Fibroblast of skin of left biceps (primary cell): ENCODE data around the gene GABRD.

Source experiments
- DNase-seq, 2 experiments: peaks; one replicate each; pipeline ENCODE4 v3.0.0-alpha.2; 2013; ENCODE audit warnings: low read depth in 2 of 2

The GABRD gene

DNA sequence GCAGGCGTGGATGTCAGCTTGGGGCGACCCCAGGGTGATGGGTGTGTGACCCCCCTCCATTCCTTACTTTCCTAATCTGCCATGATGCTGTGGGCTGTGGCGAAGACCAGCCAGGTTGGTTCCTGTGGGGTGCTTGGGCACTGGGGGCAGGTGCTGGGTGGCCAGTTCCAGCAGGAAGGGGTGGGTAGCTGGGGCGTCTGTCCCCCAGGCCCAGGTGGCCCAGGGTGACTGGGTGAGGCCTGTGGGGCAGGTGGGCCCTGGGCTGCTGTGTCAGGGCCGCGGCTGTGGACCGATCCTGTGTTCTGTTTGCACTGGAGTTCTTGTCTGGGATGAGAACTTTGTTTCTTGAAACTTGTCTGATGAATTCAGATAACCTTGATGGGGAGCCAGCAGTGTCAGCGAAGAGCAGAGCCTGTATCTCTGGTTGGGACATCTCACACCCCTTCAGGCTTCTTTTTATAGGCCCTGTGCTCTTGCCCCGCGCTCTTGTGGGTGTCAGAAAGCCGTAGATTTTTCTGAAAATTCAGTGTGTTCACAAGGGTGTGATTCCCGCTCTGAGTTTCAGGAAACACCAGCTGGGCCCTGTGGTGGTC lies 34.7 kb downstream of the GABRD start:
- DNase-seq, result no peak

DNA sequence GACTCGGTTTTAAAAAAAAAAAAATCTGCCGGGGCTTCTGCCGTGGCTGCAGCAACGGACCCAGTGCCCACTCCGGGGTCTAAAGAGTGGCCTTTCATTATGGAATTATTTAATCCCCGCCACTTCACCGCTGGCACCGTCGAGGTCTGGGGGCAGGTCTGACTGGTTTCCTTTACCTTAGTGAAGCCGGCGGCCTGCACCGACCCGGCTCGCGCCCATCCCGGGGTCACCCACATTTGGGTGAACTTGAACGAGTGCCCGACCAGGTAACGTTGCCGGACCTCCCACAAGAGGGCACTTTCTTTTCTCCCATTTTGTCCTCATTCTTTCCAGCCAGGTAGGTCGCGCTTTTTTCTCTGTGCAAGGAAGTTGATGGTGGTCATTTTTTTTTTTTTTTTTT lies 35.4 kb downstream of the GABRD start:
- DNase-seq, result no peak

DNA sequence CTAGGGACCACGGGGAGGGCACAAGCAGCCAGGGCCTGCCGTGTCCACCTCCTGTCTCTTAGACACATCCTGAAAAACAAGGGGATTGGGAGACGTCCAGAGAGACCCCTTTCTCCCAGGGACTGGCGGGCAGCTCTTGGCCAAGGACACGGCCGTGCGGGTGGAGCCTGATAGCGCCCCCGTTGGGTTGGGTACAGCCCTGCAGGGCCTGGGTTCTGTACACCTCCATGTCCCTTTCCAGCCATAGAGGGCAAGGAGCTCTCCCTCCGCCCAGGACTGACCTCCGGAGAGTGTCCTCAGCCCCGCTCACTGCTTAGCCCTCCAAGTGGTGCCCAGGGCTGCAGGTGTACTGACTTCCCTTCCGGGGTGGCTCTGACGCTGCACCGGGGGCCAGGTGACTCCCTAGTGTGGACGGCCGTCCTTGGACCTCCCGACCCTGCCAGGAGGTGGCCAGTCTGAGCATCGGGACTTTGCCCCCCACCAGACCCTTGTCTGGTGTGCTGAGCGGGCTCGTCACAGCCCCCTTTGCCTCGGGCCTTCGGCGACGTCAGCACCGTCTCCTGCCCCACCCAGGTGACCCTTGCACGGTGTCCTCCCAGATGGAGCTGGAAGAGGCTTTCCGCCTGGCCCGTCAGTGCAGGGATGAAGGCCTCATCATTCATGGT lies 36.9 kb downstream of the GABRD start:
- DNase-seq, result no peak

DNA sequence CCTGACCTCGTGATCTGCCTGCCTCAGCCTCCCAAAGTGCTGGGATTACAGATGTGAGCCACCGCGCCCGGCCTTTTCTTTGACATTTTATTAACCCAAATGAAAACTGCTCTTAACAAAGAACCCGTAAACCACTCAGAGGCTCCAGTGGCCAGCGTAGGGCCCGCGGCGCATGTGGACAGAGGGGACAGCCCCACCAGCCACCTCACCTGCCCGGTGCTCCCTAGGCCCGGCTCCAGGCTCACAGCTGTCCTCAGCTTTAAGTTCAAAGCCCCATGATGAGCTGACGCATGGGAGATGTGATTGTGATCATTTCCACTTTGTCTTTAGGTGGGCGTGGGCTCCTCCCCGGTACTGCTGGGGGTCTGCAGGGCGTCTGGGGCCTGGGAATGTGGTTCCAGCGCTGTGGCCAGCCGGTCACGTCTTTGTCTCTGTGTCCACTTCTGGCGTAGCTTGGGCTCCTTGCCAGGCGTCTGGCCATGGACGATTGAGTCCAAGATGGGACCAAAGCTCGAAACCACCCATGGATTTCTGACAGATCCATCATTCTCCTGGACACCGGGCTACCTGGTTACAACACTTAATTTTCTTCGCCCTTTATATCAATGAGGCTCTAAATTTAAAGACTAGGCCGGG lies 37.9 kb downstream of the GABRD start:
- DNase-seq, result no peak

DNA sequence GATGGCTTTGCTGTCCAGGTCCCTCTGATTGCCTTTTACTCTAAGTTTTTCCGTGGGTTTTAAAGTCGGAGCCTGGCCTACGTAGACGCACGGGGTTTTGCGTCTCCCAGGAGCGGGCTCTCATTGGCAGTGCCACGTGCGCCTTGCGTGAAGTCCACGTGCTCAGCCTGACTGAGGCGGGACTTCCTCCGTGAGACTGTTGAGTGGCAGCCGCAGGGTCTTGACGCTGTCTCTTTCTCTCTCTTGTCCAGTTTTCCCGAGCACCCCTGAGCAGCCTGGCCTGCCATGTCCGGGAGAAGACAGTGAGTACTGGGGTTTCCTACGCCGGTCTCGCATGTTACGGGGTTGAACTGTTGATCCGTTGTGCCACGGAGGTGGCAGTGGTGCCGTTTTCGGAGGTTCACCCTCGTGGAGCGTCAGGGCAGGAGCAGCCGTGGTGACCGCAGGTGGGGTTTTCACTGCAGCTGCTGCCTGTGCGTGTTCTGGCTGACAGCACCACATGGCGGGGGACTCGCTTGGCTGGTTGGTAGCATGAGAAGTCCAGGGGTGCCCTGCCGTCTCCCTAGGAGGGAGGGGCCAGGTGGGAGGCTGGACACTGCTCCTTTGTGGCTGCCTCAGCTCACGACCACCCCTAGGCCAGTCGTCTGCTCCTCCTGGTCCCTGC lies 40.3 kb downstream of the GABRD start:
- no peak for DNase-seq

DNA sequence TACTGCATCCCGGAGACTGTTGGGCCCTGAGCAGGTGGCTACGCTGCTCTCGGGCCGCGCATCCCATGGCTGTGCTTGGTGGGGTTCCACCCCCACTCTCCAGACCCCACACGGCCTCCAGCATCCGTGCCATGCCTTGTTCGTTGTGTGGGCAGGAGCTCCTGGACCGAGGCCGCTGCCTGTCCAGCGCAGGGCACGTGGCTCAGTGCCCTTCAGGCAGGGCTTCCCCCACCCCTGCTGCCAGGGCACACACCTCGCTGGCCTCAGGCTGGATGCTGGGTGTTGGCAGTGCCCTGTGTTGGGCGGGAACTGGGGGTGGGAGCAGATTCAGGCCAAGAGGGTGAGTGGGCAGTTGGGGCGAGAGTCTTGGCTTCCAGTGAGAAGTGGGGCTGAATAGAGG lies 40.9 kb downstream of the GABRD start:
- DNase-seq, result no peak

DNA sequence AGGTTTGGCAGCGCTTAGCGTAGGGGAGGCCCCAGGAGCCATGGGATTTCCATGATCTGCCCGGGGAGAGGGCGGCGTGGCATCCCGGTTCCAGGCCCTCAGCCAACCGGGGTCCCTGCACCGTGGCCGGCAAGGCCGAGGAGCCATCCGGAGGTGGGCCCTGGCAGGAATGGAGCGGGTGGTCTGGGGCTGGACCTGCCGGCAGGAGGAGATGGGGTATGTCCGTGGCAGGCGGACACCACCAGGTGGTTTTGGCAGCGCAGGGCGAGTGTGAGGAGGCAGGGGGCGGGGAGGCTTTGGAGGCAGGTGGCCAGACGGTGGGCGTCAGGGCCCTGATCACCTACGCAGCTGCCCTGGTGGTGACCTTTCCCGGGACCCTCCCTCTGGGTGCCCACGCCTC lies 41.4 kb downstream of the GABRD start:
- DNase-seq, result no peak

DNA sequence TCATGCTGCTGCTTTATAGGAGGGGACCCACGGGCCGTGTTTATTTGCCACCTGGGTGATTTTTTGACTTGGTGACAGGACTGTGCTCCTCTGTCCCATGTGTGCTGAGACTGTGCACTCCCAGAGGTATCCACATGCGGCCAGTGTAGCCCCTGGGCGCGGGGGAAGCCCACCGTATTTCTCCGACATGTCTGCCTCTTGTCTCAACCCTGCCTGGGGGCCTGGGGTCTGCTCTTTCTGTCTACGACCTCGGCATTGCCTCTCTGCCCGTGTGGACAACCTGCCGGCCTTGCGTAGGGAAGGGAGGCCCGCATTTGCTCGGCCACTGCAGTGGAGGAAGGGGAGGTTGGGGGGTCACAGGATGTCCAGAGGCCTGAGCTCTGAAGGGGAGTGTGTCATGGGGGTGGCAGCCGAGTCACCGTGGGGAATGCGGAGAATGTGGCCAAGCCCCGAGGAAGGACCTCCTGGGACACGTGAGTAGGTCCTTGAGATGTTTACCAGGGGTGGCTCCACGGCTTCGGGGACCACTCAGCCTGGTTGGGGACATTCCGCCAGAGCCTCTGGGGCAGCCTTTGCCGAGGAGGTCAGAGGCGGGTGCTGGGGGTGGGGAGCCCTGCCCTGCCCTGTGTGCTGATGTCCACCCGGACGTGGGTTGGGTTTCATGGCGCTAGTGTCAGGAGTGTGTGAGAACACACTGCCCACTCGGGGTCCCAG lies 42.1 kb downstream of the GABRD start:
- DNase-seq, result no peak

DNA sequence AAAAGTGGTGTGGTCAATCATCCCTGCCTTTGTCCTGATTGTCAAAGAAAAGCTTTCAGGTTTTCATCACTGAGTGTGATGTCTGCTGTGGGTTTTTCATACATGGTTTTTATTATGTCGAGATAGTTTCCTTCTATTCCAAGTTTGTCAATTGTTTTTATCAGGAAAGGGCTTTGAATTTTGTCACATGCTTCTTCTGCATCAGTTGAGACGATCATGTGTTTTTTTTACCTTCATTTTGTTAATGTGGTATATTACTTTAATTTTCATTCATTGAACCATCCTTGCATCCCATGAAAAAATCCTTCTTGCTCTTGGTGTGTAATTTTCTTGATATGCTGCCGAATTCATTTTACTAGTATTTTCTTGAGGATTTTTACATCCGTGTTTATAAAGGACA lies 46.6 kb downstream of the GABRD start:
- DNase-seq, result no peak

DNA sequence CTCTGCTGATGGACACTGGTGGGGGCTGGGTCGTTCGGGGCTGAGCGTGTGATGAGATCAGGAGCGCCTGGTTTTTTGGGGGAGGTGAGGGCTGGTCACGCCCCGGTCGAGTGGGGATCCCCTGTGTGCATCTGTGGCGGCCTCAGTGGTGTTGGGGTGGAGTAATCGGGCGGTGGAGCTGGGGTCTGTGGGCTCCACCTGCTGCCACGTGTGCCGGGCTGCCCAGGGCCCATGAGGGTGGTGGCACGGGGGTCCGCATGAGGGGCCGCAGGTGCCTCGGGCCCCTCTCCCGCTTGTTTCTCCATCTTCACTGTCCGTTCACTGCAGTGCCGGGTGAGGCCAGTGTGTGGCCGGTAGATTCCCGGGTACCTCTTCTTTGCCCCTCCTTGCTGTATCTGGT lies 48.2 kb downstream of the GABRD start:
- no peak for DNase-seq

DNA sequence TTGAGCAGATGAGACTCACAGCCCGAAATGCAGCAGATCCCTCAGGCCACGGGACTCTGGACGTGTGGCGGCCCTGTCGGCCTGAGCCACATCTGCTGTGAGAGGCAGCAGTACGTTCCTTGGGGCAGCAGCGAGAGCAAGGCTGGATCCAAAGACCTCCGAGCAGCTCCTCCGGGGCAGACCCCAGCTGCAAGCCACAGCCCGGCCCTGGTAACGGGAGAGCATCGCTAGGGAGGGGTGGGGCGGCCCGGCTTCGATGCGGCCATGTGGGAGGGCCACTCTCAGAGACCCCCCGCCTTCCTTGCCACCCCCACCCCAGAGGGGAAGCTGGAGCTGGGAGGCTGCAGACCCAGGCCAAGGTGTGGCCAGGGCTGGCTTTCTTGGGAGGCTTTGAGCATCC lies 48.8 kb downstream of the GABRD start:
- no peak for DNase-seq

DNA sequence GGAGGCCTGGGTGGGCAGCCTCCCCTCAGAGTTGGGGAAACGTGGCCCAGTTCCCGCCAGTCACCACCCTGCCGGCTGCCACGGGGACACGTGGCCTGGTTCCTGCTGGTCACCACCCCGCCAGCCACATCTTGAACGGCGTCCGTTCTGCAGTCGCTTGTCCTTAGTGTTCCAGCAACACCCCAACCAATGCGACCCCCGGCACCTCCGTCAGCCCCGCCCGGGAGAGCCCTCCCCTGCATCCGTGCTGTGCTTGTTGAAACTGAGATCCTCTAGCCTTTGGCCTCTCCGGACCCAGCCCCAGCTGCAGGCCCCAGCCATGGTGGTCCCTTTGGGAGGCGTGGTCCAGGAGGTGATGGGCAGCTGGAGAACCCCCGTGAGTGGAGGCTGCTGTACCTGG lies 49.8 kb downstream of the GABRD start:
- DNase-seq, result no peak

DNA sequence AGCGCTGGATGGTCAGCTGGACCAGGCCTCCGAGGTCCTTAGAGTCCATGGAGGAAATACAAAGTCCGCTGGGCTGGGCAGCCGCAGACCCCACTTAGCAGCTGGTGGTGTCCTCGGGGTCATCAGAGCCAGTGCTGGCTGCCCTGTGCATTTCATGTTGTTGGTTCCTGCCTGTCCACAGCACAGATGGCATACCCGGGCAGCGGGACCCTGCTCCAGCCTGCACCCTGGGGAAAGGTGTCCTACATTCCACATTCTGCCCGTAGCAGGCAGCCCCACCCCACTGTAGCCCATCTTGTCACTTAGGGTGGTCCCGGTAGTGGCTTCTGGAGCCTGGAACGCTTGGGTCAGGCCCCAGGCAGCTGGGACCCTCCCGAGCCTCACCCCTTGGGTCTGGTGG lies 50.9 kb downstream of the GABRD start:
- DNase-seq, result no peak

DNA sequence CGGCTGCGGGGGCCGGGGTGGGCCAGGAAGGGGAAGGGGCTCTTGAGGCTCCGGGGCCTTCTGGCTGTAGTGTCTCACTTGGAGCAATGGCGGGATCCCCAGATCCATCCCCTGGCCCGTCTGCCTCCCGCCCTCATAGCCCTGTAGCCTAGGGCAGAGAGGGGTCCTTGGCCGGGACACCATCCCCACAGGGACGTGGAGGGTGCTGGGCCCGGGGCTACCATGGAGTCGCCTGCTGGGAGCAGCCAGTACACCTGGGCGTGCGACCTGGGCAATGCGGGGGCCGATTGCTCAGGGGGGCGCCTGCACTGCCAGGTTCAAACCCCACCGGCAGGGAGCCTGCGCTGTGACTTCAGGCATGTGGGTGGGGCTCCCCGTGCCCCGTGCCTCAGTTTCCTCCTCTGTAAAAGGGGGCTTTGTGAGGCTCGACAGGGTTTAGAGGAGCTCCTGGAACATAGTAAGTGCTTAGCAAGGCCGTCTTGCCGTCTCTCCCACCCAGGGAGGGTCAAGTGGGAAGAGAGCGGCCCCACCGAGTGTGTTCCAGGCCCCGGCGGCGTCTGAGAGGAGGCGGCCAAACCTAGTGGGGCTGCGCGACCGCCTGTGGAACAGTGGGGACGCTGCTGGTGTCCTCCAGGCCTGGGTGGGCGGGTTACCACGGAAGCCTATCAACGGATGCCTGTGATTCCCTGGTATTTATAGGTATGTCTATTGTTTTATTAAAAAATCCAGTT lies 51.8 kb downstream of the GABRD start:
- DNase-seq, result no peak

DNA sequence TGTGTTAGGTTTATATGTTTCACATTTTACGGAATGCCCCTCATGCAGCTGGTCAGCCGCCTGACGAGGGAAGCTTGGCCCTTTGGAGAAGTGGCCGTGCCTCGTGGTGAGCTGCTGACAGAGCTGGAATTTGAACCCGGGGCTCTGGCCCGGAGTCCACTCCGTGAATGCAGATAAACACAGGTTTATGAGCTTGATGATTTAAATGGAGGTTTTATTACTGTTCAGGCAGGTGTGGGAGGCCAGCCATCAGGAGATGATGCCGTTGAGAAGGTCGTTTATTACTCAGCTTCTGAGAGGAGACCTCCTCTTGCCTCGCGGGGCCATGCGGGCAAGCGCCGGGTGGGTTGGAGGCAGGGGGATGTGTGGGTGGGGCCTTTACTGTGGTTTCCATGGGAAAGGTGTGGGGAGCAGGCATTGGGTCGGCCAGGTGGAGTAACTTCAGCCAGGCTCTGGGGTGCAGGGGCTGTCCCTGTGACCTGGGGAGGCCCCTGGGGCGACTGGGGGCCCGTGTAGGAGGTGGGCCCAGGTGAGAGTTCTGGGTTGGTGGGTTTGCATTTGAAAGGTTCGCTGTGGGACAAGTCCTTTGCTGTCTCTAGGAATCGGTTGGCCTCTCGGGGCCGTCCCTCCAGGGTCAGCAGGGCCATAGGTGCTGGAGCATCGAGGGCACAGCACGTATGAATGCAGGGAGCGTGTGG lies 53.1 kb downstream of the GABRD start:
- DNase-seq, result no peak

DNA sequence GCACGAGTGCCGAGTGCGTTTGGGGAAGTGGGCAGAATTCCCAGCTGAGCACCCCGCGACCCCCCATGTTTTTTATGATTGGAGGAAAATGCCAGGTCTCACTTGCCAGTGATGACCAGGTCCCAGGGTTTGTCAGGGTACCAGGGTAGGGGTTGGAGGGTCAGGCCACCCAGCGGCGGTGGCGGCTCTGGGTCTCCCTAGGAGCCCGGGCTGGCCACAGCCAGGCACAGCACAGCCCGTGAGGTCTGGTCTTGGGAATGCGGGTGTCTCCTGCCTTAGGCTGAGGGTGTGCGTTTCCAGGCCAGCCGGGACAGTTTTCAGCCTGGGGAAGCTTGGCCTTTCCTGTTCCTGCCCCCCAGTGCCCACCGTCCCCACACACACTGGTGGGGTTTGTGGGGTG lies 53.7 kb downstream of the GABRD start:
- no peak for DNase-seq

DNA sequence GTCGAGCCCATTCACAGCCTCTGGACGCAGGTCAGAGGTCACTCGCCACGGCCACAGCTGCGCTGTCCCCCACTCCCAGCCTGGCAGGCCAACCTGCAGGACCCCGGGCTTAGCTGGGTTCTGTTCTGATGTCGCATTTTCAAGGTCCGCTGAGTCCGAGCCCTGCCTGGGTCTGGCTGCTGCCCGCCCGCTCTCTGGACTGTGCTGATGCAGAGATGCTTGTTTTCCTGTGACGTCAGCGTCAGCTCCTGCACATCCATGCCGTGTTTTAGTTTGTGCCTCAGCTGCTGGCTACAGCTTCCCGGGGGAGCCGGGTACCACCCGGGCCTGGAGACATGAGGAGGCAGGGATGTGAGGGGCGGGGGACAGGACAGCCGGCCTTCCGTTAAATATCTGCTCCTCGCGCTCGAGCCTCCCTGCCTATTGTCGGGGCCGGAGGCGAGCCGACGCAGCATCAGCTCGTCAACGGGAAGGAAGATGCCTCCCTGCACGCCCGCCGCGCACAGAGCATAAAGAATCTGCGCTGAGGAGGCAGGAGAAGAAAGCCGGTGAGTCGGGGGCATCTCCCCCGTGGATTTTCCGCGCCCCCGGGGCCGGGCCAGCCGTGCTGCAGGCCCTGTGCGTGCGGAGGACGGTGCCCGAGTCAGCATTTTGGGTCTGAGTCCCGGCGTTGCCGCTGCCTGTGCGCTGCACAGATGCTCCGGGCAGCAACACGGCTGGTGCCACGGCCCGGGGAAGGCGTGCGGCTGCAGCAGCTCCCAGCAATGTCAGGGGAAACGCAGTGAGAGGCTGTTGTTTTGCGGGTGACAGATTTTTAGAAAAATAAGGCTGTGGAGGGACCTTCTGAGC lies 54.5 kb downstream of the GABRD start:
- DNase-seq, result no peak

DNA sequence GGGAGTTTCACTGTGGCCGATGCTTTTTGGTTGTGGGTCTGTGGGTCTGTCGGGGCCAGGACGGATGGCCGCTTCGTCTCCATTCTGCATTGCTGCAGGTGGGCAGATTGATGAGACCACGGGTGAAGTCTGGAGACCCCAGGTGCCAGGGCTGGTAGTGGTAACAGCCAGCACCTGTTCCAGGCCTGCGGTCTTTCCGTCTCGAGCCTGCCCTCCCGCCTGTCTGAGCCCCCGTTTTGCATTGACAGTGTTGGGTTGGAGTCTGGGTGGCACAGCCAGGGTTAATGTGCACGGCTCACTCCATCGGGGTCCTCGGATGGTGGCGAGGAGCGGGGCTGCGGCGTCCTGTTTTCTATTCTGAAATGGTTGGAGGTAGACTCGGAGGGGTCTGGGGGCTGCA lies 55.3 kb downstream of the GABRD start:
- DNase-seq, result no peak

DNA sequence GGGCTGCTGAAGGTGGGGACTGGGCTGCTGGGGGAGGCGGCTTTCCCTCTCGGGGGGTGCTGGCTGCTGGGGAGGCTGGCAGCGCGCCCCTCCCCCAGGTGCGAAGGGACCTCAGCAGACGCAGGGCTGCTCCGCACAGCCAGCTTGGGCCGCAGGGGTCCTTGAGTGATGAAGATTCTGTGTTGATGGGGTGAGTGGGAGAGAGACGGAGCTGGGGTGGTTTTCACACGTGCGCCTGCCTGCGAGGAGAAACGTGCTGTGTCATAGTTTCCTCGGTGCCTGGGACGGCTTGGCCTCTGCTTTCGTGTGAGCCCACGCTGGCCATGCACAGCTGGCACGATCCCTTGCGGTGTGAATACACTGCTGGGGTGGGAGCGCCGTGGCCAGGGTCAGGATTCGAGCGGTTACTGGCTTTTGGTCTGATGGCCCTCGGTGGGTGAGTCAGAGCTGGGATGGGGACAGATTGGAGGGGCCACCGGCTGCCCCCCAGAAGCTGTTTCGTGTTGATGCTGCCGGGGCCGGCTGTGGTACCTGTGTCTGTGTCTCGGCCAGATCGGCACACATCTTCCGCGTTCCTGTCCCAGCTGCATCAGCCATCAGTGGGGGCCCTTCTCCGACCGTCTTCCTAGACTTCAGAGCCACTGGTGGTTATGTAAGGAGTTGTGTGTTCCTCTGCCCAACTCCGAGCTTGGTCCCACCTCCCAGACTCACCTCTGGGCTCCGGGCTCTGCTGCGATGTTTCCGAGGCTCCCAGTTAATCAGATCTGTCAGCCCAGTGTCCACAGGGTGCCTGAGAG lies 56.0 kb downstream of the GABRD start:
- DNase-seq, result no peak
